Astrocyte (in vitro differentiated cells and primary cell): Measurements from ENCODE around the gene KRTCAP2. TPM values are rescaled to one million over a fixed set of nuclear protein-coding genes. Genes with fewer than 3 reads are reported as not detected.
"Not testable (repeated sequence)": the region's sequence is repeated elsewhere in the genome, so short reads cannot be mapped to it uniquely, and the experiment has no call there.

ENCODE experiments used
- DNase-seq: peaks from one replicate; pipeline ENCODE4 v3.0.0-alpha.2; 2010; ENCODE audit warnings: low read depth
- FAIRE-seq: peaks from 2 replicates; lab custom pipeline; 2011; peaks lifted over from hg19 to GRCh38; lab: Jason Lieb, UNC
- H2AFZ ChIP-seq: 2 replicates; pipeline ENCODE4 v1.6.0; 2012; ENCODE audit warnings: low read depth, low read length, inconsistent platforms
- H3K27ac ChIP-seq: 2 replicates; pipeline ENCODE4 v1.5.1; 2011; ENCODE audit warnings: low read depth, low read length, inconsistent platforms
- H3K27me3 ChIP-seq: 2 replicates; pipeline ENCODE4 v1.6.0; 2011; ENCODE audit warnings: low read length, inconsistent platforms; ENCODE audit not compliant: insufficient read depth
- H3K36me3 ChIP-seq: 2 replicates; pipeline ENCODE4 v1.5.1; 2011; ENCODE audit warnings: low read length, inconsistent platforms; ENCODE audit not compliant: insufficient read depth
- H3K4me1 ChIP-seq: 2 replicates; pipeline ENCODE4 v1.5.1; 2011; ENCODE audit warnings: low read length, inconsistent platforms; ENCODE audit not compliant: insufficient read depth
- H3K4me2 ChIP-seq: 2 replicates; pipeline ENCODE4 v1.6.0; 2012; ENCODE audit warnings: low read length, inconsistent platforms
- H3K4me3 ChIP-seq: 2 replicates; pipeline ENCODE4 v1.5.1; 2011; ENCODE audit warnings: low read depth, mild to moderate bottlenecking, low read length, inconsistent platforms; ENCODE audit not compliant: insufficient read depth
- H3K79me2 ChIP-seq: 2 replicates; pipeline ENCODE4 v1.6.0; 2012; ENCODE audit warnings: mild to moderate bottlenecking, low read length, inconsistent platforms; ENCODE audit not compliant: insufficient read depth
- H3K9ac ChIP-seq: 2 replicates; pipeline ENCODE4 v1.6.0; 2012; ENCODE audit warnings: mild to moderate bottlenecking, low read length, inconsistent platforms
- H3K9me3 ChIP-seq: 2 replicates; pipeline ENCODE4 v1.5.1; 2012; ENCODE audit warnings: low read depth, mild to moderate bottlenecking, low read length, inconsistent platforms; ENCODE audit not compliant: insufficient read depth
- H4K20me1 ChIP-seq: 2 replicates; pipeline ENCODE4 v1.6.0; 2012; ENCODE audit warnings: low read length, inconsistent platforms; ENCODE audit not compliant: insufficient read depth
- H3K27ac Mint-ChIP-seq: one replicate; pipeline ENCODE4 v1.8.0; 2021; ENCODE audit warnings: mild to moderate bottlenecking, mixed read lengths; ENCODE audit not compliant: unreplicated experiment
- H3K27me3 Mint-ChIP-seq: one replicate; pipeline ENCODE4 v1.8.0; 2021; ENCODE audit warnings: low read depth, mixed read lengths; ENCODE audit not compliant: unreplicated experiment
- H3K36me3 Mint-ChIP-seq: one replicate; pipeline ENCODE4 v1.8.0; 2021; ENCODE audit warnings: low read depth, mixed read lengths; ENCODE audit not compliant: unreplicated experiment
- H3K4me1 Mint-ChIP-seq: one replicate; pipeline ENCODE4 v1.8.0; 2021; ENCODE audit warnings: low read depth, mixed read lengths; ENCODE audit not compliant: unreplicated experiment
- H3K4me3 Mint-ChIP-seq: one replicate; pipeline ENCODE4 v1.8.0; 2021; ENCODE audit warnings: mild to moderate bottlenecking, moderate library complexity, mixed read lengths; ENCODE audit not compliant: unreplicated experiment
- H3K9me3 Mint-ChIP-seq: one replicate; pipeline ENCODE4 v1.8.0; 2021; ENCODE audit warnings: mild to moderate bottlenecking, mixed read lengths; ENCODE audit not compliant: unreplicated experiment
- CTCF ChIP-seq: IDR thresholded peaks from 2 replicates; pipeline ENCODE4 v1.5.1; 2011; ENCODE audit warnings: low read depth, mild to moderate bottlenecking, inconsistent platforms, low read length, moderate library complexity; ENCODE audit not compliant: insufficient read depth
- EZH2 ChIP-seq: IDR thresholded peaks from 2 replicates; pipeline ENCODE4 v1.6.1; 2012; ENCODE audit warnings: mild to moderate bottlenecking, low read length, inconsistent platforms; ENCODE audit not compliant: insufficient read depth
- total RNA-seq: library from RNA; stranded (reverse); gene quantifications from 2 replicates; pipeline ENCODE4 v1.2.1, GENCODE V29; 2021

Gene KRTCAP2
- total RNA-seq, 1 donor from 2014 or later: 161 TPM

DNA sequence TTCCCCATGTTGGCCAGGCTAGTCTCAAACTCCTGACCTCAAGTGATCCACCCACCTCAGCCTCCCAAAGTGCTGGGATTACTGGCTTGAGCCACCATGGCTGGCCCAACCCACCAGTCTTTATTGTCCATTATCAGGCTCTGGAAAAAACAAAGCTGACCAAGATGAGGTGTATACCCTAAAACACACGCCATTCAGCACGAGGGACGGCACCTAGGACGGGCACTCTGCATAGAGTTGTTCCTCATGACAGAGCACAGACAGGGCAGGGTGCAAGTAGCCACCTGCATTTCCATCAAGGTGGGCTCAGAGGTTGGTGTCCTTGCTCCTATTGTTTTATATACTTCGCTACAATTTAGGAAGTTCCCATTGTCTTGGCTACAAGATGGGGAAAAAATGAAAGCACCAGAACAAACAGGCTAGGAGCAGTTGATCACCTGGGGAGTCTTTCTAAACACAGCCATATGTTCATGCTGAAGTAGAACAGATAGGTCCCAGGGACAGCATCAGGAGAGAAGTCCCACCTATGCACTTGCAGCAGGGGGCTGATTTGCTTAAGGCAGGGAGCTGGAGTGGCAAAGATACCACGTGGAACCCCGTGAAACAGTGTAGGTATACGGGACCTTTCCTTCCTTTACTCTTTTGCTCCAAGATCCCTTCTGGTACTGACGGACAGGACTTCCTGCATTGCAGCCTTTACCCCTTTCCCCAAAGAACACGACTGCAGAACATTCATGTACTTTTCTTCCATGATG is 4.5 kb downstream of the KRTCAP2 start:
- peak overlapping the region; percentile 68 for H3K27ac Mint-ChIP-seq
- H3K9me3 Mint-ChIP-seq: peaks cover 5% of the 10 kb centered on the region
- TF ChIP-seq EZH2 (no peak), CTCF (no peak)
- no peak for FAIRE-seq
- no peak overlapping the region for H3K4me3 ChIP-seq
- peaks cover 12% of the 10 kb centered on the region for H3K4me1 Mint-ChIP-seq
- no peak overlapping the region for H3K27ac ChIP-seq
- H3K4me2 ChIP-seq: no peak overlapping the region
- H3K9me3 ChIP-seq: no peaks in the 10 kb centered on the region
- no peaks in the 10 kb centered on the region for H3K27me3 ChIP-seq
- DNase-seq: no peak
- H3K36me3 Mint-ChIP-seq: peaks cover 13% of the 10 kb centered on the region
- H3K36me3 ChIP-seq: peaks cover 11% of the 10 kb centered on the region
- no peak overlapping the region for H3K4me3 Mint-ChIP-seq
- peaks cover 23% of the 10 kb centered on the region for H3K79me2 ChIP-seq
- peaks cover 11% of the 10 kb centered on the region for H3K4me1 ChIP-seq
- H2AFZ ChIP-seq: no peak overlapping the region
- peaks cover 5% of the 10 kb centered on the region for H3K27me3 Mint-ChIP-seq
- peaks cover 8% of the 10 kb centered on the region for H4K20me1 ChIP-seq
- H3K9ac ChIP-seq: no peak overlapping the region

- FAIRE-seq, H3K27ac ChIP-seq, H3K27me3 ChIP-seq, H3K9me3 Mint-ChIP-seq, H3K27me3 Mint-ChIP-seq, H3K9me3 ChIP-seq, H3K4me3 ChIP-seq, H3K4me1 ChIP-seq, H4K20me1 ChIP-seq, H3K4me3 Mint-ChIP-seq, H3K9ac ChIP-seq, DNase-seq, H2AFZ ChIP-seq: not testable (repeated sequence)
- Mint-ChIP-seq H3K4me1 (peaks cover 12% of the 10 kb centered on the region), H3K36me3 (peaks cover 13% of the 10 kb centered on the region), H3K27ac (peak overlapping the region; percentile 66)
- Histone ChIP-seq H3K79me2 (peaks cover 22% of the 10 kb centered on the region), H3K4me2 (peak overlapping the region; percentile 56), H3K36me3 (peaks cover 11% of the 10 kb centered on the region)
These were observed 5.0 kb downstream of the KRTCAP2 start for GRCh38 chr1:155168105-155168445.

- H3K4me3 ChIP-seq: no peak overlapping the region
- H4K20me1 ChIP-seq: peaks cover 8% of the 10 kb centered on the region
- H3K9ac ChIP-seq: peak overlapping the region; percentile 1
- H3K36me3 Mint-ChIP-seq: peaks cover 13% of the 10 kb centered on the region
- DNase-seq (peak; percentile 44), FAIRE-seq (no peak)
- peak overlapping the region; percentile 73 for H3K4me3 Mint-ChIP-seq
- H3K27me3 Mint-ChIP-seq: peaks cover 5% of the 10 kb centered on the region
- H3K9me3 ChIP-seq: no peaks in the 10 kb centered on the region
- H3K4me1 ChIP-seq: peaks cover 6% of the 10 kb centered on the region
- peaks cover 10% of the 10 kb centered on the region for H3K4me1 Mint-ChIP-seq
- peaks cover 11% of the 10 kb centered on the region for H3K36me3 ChIP-seq
- H2AFZ ChIP-seq: no peak overlapping the region
- TF ChIP-seq EZH2 (no peak), CTCF (peak; percentile 85)
- no peak overlapping the region for H3K27ac ChIP-seq
- H3K9me3 Mint-ChIP-seq: peaks cover 5% of the 10 kb centered on the region
- no peaks in the 10 kb centered on the region for H3K27me3 ChIP-seq
- peak overlapping the region; percentile 56 for H3K4me2 ChIP-seq
- peak overlapping the region; percentile 66 for H3K27ac Mint-ChIP-seq
- H3K79me2 ChIP-seq: peaks cover 16% of the 10 kb centered on the region
These were observed 5.7 kb downstream of the KRTCAP2 start for GRCh38 chr1:155167166-155168104.
